ENCODE results near the gene PLCG2.
"Not testable (repeated sequence)": the region's sequence is repeated elsewhere in the genome, so short reads cannot be mapped to it uniquely, and the experiment has no call there.

The PLCG2 gene

GRCh38 chr16:81921085-81921814 lies 142.2 kb downstream of the PLCG2 start:
- no peak for DNase-seq

- DNase-seq, result no peak
Observed at GRCh38 chr16:81921843-81922584, 142.9 kb downstream of the PLCG2 start.

- no peak for DNase-seq
Observed at GRCh38 chr16:81923296-81923695, 144.2 kb downstream of the PLCG2 start.

- DNase-seq, result no peak
Observed at GRCh38 chr16:81925016-81925415, 145.9 kb downstream of the PLCG2 start.

GRCh38 chr16:81926036-81926435 lies 146.9 kb downstream of the PLCG2 start:
- no peak for DNase-seq

GRCh38 chr16:81927561-81928185 lies 148.6 kb downstream of the PLCG2 start:
- DNase-seq, result no peak

- DNase-seq, result no peak
Observed at GRCh38 chr16:81928271-81928918, 149.3 kb downstream of the PLCG2 start.

GRCh38 chr16:81928975-81929374 lies 149.9 kb downstream of the PLCG2 start:
- DNase-seq, result no peak

- DNase-seq, result no peak
Observed at GRCh38 chr16:81929841-81930240, 150.8 kb downstream of the PLCG2 start.

GRCh38 chr16:81931927-81932326 lies 152.8 kb downstream of the PLCG2 start:
- no peak for DNase-seq

GRCh38 chr16:81932668-81933067 lies 153.6 kb downstream of the PLCG2 start:
- no peak for DNase-seq

GRCh38 chr16:81933361-81933760 lies 154.3 kb downstream of the PLCG2 start:
- no peak for DNase-seq

GRCh38 chr16:81934711-81935110 lies 155.6 kb downstream of the PLCG2 start:
- DNase-seq, result not testable (repeated sequence)

- DNase-seq, result no peak
Observed at GRCh38 chr16:81936209-81937000, 157.3 kb downstream of the PLCG2 start.

- no peak for DNase-seq
Observed at GRCh38 chr16:81937305-81938038, 158.4 kb downstream of the PLCG2 start.

GRCh38 chr16:81938326-81939163 lies 159.5 kb downstream of the PLCG2 start:
- no peak for DNase-seq

GRCh38 chr16:81939164-81940056 lies 160.3 kb downstream of the PLCG2 start:
- peak; percentile 3 for DNase-seq

- peak; percentile 66 for DNase-seq
Observed at GRCh38 chr16:81940781-81941560, 161.9 kb downstream of the PLCG2 start.
